Measurements from ENCODE around the gene NTMT1.

DNA sequence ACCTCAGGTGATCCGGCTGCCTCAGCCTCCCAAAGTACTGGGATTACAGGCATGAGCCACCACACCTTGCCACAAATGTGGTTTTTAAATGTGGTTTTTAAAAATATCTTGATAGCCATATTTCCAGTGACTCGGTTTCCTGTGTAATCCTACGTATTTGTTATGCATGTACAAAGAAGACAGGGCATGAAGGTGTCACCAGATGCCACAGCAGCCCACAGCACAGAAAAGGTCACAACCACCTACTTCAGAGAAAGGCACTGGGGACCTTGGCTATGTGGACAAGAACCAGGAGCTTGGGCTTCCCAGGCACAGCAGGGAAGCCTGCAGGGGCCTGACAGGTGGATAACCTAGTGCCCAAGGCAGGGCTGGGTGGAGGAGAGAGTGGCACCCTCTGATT lies 43.1 kb upstream of the NTMT1 start:
- no peak for TF ChIP-seq SLC30A9 (CRISPR knock-in tag; IDR thresholded peaks at IDR 0.05)
- no peak for TF ChIP-seq TAF1 (IDR thresholded peaks at IDR 0.05; ENCODE audit: control insufficient read depth, extremely low read depth, insufficient read depth, low read length, severe bottlenecking)
- TF ChIP-seq, protein P1, sequence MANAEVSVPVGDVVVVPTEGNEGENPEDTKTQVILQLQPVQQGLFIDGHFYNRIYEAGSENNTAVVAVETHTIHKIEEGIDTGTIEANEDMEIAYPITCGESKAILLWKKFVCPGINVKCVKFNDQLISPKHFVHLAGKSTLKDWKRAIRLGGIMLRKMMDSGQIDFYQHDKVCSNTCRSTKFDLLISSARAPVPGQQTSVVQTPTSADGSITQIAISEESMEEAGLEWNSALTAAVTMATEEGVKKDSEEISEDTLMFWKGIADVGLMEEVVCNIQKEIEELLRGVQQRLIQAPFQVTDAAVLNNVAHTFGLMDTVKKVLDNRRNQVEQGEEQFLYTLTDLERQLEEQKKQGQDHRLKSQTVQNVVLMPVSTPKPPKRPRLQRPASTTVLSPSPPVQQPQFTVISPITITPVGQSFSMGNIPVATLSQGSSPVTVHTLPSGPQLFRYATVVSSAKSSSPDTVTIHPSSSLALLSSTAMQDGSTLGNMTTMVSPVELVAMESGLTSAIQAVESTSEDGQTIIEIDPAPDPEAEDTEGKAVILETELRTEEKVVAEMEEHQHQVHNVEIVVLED (CRISPR knock-in tag; IDR thresholded peaks at IDR 0.05): no peak
- TF ChIP-seq, protein P2, sequence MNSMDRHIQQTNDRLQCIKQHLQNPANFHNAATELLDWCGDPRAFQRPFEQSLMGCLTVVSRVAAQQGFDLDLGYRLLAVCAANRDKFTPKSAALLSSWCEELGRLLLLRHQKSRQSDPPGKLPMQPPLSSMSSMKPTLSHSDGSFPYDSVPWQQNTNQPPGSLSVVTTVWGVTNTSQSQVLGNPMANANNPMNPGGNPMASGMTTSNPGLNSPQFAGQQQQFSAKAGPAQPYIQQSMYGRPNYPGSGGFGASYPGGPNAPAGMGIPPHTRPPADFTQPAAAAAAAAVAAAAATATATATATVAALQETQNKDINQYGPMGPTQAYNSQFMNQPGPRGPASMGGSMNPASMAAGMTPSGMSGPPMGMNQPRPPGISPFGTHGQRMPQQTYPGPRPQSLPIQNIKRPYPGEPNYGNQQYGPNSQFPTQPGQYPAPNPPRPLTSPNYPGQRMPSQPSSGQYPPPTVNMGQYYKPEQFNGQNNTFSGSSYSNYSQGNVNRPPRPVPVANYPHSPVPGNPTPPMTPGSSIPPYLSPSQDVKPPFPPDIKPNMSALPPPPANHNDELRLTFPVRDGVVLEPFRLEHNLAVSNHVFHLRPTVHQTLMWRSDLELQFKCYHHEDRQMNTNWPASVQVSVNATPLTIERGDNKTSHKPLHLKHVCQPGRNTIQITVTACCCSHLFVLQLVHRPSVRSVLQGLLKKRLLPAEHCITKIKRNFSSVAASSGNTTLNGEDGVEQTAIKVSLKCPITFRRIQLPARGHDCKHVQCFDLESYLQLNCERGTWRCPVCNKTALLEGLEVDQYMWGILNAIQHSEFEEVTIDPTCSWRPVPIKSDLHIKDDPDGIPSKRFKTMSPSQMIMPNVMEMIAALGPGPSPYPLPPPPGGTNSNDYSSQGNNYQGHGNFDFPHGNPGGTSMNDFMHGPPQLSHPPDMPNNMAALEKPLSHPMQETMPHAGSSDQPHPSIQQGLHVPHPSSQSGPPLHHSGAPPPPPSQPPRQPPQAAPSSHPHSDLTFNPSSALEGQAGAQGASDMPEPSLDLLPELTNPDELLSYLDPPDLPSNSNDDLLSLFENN (IDR thresholded peaks at IDR 0.05; ENCODE audit: low read depth in 2 of 2, low read length in 2 of 2): no peak
- no peak for TF ChIP-seq NFIC (IDR thresholded peaks at IDR 0.05)
- no peak for TF ChIP-seq LEF1 (IDR thresholded peaks at IDR 0.05)
- TF ChIP-seq, protein P3, sequence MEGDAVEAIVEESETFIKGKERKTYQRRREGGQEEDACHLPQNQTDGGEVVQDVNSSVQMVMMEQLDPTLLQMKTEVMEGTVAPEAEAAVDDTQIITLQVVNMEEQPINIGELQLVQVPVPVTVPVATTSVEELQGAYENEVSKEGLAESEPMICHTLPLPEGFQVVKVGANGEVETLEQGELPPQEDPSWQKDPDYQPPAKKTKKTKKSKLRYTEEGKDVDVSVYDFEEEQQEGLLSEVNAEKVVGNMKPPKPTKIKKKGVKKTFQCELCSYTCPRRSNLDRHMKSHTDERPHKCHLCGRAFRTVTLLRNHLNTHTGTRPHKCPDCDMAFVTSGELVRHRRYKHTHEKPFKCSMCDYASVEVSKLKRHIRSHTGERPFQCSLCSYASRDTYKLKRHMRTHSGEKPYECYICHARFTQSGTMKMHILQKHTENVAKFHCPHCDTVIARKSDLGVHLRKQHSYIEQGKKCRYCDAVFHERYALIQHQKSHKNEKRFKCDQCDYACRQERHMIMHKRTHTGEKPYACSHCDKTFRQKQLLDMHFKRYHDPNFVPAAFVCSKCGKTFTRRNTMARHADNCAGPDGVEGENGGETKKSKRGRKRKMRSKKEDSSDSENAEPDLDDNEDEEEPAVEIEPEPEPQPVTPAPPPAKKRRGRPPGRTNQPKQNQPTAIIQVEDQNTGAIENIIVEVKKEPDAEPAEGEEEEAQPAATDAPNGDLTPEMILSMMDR (IDR thresholded peaks at IDR 0.05 in 2 of 3, conservative IDR thresholded peaks at IDR 0.05 in 1 of 3; ENCODE audit: insufficient read depth in 2 of 3, low read depth in 1 of 3, low read length in 3 of 3): no peak
- TF ChIP-seq POLR2A (conservative IDR thresholded peaks at IDR 0.05): no peak
- TF ChIP-seq, protein P4, sequence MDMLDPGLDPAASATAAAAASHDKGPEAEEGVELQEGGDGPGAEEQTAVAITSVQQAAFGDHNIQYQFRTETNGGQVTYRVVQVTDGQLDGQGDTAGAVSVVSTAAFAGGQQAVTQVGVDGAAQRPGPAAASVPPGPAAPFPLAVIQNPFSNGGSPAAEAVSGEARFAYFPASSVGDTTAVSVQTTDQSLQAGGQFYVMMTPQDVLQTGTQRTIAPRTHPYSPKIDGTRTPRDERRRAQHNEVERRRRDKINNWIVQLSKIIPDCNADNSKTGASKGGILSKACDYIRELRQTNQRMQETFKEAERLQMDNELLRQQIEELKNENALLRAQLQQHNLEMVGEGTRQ (CRISPR knock-in tag; IDR thresholded peaks at IDR 0.05): no peak

All from K562 (cell line).